ENCODE data around the gene ZBP1. TPM values are rescaled to one million over a fixed set of nuclear protein-coding genes. Genes with fewer than 3 reads are reported as not detected.

The ZBP1 gene
- total RNA-seq, 2 experiments from 2014 or later: 39.0 to 40.1 TPM

DNA sequence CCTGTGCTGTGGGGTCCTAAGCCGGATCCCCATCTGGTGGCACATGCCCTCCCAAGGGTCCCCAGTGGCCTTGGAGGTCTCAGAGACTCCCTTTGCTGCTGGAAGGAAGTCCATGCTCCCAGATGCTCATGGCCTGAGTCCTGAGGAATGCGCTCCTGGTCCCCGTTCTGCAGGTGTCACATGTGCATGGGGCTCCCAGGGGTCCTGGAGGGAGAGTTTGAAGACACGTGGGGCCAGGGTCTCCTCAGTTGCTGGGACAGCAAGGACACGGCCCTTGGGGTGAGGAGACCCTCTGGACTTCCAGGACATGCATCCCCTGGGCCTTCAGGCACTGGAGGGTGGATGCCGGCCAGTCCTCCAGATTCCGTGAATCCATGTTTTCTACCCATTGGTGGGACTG, 11.7 kb downstream of the ZBP1 start:
- peaks cover 53% of the 10 kb centered on the region for H3K36me3 ChIP-seq (ENCODE audit: insufficient read depth, low read length)

GRCh38 chr20:57605878-57606277, 14.3 kb downstream of the ZBP1 start:
- no peak overlapping the region for H3K27ac ChIP-seq (ENCODE audit: low read depth in 1 of 2, low read length in 2 of 2)
- Mint-ChIP-seq H3K9me3 (no peaks in the 10 kb centered on the region), H3K27ac (peak overlapping the region; percentile 11), H3K36me3 (ENCODE audit: low read depth) (peaks cover 53% of the 10 kb centered on the region), H3K4me3 (no peak overlapping the region), H3K4me1 (ENCODE audit: low read depth) (no peaks in the 10 kb centered on the region), H3K27me3 (no peaks in the 10 kb centered on the region)
- no peaks in the 10 kb centered on the region for H3K9me3 ChIP-seq (ENCODE audit: control insufficient read depth in 1 of 2, insufficient read depth in 1 of 2, low read length in 2 of 2)
- CTCF ChIA-PET: interaction anchor here (1.5 to 2.1 kb wide), 2 partner anchors 11 to 17 kb away, joined by 3 to 7 read pairs; no protein-coding TSS in a partner anchor
- no peak overlapping the region for H3K4me3 ChIP-seq (ENCODE audit: low read length)
- TF ChIP-seq, protein P1, sequence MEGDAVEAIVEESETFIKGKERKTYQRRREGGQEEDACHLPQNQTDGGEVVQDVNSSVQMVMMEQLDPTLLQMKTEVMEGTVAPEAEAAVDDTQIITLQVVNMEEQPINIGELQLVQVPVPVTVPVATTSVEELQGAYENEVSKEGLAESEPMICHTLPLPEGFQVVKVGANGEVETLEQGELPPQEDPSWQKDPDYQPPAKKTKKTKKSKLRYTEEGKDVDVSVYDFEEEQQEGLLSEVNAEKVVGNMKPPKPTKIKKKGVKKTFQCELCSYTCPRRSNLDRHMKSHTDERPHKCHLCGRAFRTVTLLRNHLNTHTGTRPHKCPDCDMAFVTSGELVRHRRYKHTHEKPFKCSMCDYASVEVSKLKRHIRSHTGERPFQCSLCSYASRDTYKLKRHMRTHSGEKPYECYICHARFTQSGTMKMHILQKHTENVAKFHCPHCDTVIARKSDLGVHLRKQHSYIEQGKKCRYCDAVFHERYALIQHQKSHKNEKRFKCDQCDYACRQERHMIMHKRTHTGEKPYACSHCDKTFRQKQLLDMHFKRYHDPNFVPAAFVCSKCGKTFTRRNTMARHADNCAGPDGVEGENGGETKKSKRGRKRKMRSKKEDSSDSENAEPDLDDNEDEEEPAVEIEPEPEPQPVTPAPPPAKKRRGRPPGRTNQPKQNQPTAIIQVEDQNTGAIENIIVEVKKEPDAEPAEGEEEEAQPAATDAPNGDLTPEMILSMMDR (IDR thresholded peaks at IDR 0.05): no peak
- H3K4me1 ChIP-seq (ENCODE audit: insufficient read depth, low read length): peaks cover 17% of the 10 kb centered on the region
- POLR2A ChIA-PET: interaction anchor here (1.1 to 1.4 kb wide), 4 partner anchors 12 to 24 kb away, joined by 3 to 4 read pairs (median 4); partner anchors contain the start of gene ZBP1
- intact Hi-C loops (cut with DNase I, micrococcal nuclease): no loop called here
- ATAC-seq (ENCODE audit: poor library complexity) (no peak), DNase-seq (peak in 1 of 14 experiments; percentile 20)
- no peaks in the 10 kb centered on the region for H3K27me3 ChIP-seq (ENCODE audit: control insufficient read depth in 1 of 2, insufficient read depth in 2 of 2, low read length in 2 of 2)
- peaks cover 30% of the 10 kb centered on the region for H3K36me3 ChIP-seq (ENCODE audit: insufficient read depth, low read length)

More for the DNA sequence above, 11.7 kb downstream of the ZBP1 start:
- H3K4me1 Mint-ChIP-seq (ENCODE audit: low read depth): no peaks in the 10 kb centered on the region
- CTCF ChIA-PET: no interaction called here
- Histone ChIP-seq H3K4me3 (ENCODE audit: low read length) (no peak overlapping the region), H3K4me1 (ENCODE audit: insufficient read depth, low read length) (peaks cover 14% of the 10 kb centered on the region), H3K27ac (ENCODE audit: low read depth in 1 of 2, low read length in 2 of 2) (no peak overlapping the region), H3K27me3 (ENCODE audit: control insufficient read depth in 1 of 2, insufficient read depth in 2 of 2, low read length in 2 of 2) (no peaks in the 10 kb centered on the region), H3K9me3 (ENCODE audit: control insufficient read depth in 1 of 2, insufficient read depth in 1 of 2, low read length in 2 of 2) (no peaks in the 10 kb centered on the region)
- H3K27ac Mint-ChIP-seq: no peak overlapping the region
- POLR2A ChIA-PET: no interaction called here
- H3K36me3 Mint-ChIP-seq (ENCODE audit: low read depth): peaks cover 61% of the 10 kb centered on the region
- no peaks in the 10 kb centered on the region for H3K27me3 Mint-ChIP-seq
- no peak overlapping the region for H3K4me3 Mint-ChIP-seq
- no peak for ATAC-seq (ENCODE audit: poor library complexity)
- TF ChIP-seq, protein P1 (IDR thresholded peaks at IDR 0.05): no peak
- DNase-seq: no peak
- no peaks in the 10 kb centered on the region for H3K9me3 Mint-ChIP-seq
- intact Hi-C loops (cut with DNase I, micrococcal nuclease): no loop called here

- Histone ChIP-seq H3K27me3 (ENCODE audit: control insufficient read depth in 1 of 2, insufficient read depth in 2 of 2, low read length in 2 of 2) (no peaks in the 10 kb centered on the region), H3K9me3 (ENCODE audit: control insufficient read depth in 1 of 2, insufficient read depth in 1 of 2, low read length in 2 of 2) (no peaks in the 10 kb centered on the region), H3K4me3 (ENCODE audit: low read length) (no peak overlapping the region), H3K36me3 (ENCODE audit: insufficient read depth, low read length) (peaks cover 23% of the 10 kb centered on the region), H3K27ac (ENCODE audit: low read depth in 1 of 2, low read length in 2 of 2) (no peak overlapping the region), H3K4me1 (ENCODE audit: insufficient read depth, low read length) (peaks cover 17% of the 10 kb centered on the region)
- ATAC-seq (ENCODE audit: poor library complexity) (no peak), DNase-seq (peak in 3 of 14 experiments; percentile 38 to 80 (median 48))
- Mint-ChIP-seq H3K9me3 (no peaks in the 10 kb centered on the region), H3K4me3 (no peak overlapping the region), H3K4me1 (ENCODE audit: low read depth) (no peaks in the 10 kb centered on the region), H3K27me3 (no peaks in the 10 kb centered on the region), H3K36me3 (ENCODE audit: low read depth) (peaks cover 44% of the 10 kb centered on the region), H3K27ac (peak overlapping the region; percentile 37)
- intact Hi-C loops (cut with DNase I, micrococcal nuclease): no loop called here
- POLR2A ChIA-PET: no interaction called here
- CTCF ChIA-PET: interaction anchor here (1.5 kb wide), 1 partner anchor 11 kb away, joined by 3 read pairs; no protein-coding TSS in a partner anchor
- TF ChIP-seq, protein P1 (IDR thresholded peaks at IDR 0.05): no peak
Measured at GRCh38 chr20:57605045-57605444, 15.2 kb downstream of the ZBP1 start.

All from CD4-positive, alpha-beta T cell (primary cell).